AG09319 (cell line): ENCODE results near the gene DCAF5.

Experiments used
- DNase-seq: peaks from one replicate; pipeline ENCODE4 v3.0.0-alpha.2; 2010; ENCODE audit warnings: low read depth; ENCODE audit errors: extremely low read depth
- TF ChIP-seq, protein P1 (sequence below): IDR thresholded peaks from 2 replicates; pipeline ENCODE4 v1.5.1; 2011; ENCODE audit warnings: low read depth, mild to moderate bottlenecking, inconsistent platforms, low read length, moderate library complexity

Gene DCAF5

GRCh38 chr14:69129264-69129880, 23.5 kb downstream of the DCAF5 start:
- TF ChIP-seq, protein P1, sequence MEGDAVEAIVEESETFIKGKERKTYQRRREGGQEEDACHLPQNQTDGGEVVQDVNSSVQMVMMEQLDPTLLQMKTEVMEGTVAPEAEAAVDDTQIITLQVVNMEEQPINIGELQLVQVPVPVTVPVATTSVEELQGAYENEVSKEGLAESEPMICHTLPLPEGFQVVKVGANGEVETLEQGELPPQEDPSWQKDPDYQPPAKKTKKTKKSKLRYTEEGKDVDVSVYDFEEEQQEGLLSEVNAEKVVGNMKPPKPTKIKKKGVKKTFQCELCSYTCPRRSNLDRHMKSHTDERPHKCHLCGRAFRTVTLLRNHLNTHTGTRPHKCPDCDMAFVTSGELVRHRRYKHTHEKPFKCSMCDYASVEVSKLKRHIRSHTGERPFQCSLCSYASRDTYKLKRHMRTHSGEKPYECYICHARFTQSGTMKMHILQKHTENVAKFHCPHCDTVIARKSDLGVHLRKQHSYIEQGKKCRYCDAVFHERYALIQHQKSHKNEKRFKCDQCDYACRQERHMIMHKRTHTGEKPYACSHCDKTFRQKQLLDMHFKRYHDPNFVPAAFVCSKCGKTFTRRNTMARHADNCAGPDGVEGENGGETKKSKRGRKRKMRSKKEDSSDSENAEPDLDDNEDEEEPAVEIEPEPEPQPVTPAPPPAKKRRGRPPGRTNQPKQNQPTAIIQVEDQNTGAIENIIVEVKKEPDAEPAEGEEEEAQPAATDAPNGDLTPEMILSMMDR, result peak; percentile 92
- peak; percentile 73 for DNase-seq

GRCh38 chr14:69118305-69118704, 34.6 kb downstream of the DCAF5 start:
- DNase-seq, result no peak
- TF ChIP-seq, protein P1, result no peak

DNA sequence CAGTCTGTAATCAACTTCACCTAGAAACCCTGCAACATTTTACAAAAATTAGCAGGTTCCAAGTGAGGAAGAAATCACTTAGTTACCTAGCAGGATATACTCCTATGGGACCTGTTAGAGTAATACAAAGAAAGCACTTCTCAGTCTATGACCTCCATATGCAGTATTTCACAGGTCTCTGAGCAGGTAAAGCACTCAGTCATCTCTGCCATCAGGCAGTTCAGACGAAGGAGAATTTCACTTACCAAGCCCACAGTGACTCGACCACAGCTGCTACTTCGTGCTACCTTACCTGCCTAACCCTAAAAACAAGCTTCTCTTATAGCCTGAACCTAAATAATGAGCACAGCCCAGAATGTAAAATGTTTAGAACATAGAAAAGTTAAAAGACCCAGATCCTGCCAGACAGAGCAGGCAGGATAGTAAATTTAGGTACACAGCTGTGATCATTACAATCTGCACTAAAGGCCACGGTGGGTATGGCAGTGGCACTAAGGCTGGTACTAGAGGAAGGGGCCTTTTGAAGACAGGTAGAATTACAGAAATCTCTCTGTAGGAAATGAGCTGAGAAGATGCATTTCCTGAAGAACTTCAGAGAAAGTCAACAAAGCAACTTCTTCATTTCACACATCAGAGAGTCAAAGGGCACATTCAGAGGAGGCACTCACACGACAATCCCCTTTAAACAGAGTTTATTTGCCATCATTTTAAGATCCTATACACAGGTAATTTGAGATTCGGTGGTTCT, 35.7 kb downstream of the DCAF5 start:
- TF ChIP-seq, protein P1, result no peak
- no peak for DNase-seq

GRCh38 chr14:69115407-69116185, 37.3 kb downstream of the DCAF5 start:
- TF ChIP-seq, protein P1, result no peak
- no peak for DNase-seq

GRCh38 chr14:69114763-69115162, 38.2 kb downstream of the DCAF5 start:
- TF ChIP-seq, protein P1, result no peak
- DNase-seq, result no peak

DNA sequence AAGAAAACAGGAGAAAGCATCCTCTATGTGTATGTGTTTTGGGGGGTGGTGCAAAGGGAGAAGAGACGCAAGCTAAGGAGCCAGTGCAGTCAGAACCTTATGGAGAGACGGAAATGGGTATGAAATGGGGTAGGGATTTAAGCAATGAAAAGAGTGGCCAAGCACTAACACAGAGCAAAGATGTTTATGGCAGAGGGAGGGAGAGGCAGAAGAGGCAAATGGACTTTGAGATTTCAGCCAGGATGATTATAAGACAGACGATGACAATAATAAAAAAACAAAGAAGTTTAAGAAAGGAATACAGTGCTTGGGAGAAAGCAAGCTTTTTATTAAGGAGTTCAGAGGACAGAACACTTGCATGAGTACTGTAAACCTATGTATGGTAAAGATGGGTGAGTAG, 44.6 kb downstream of the DCAF5 start:
- TF ChIP-seq, protein P1, result no peak
- no peak for DNase-seq
